ENCODE data around the gene ITPRIP.

ITPRIP gene

GRCh38 chr10:104336821-104337467 lies 1.3 kb downstream of the ITPRIP start:
- Histone ChIP-seq H3K4me3 (ENCODE audit: low read depth, low read length, poor library complexity, severe bottlenecking) (peak overlapping the region; percentile 76), H3K9me2 (ENCODE audit: low read depth, low read length) (no peaks in the 10 kb centered on the region), H3K9ac (ENCODE audit: low read length) (peak overlapping the region; percentile 69; the same call in 1 of the 2 replicates), H3K9me3 (ENCODE audit: low read length) (no peaks in the 10 kb centered on the region), H3K4me1 (ENCODE audit: insufficient read depth, low read length, severe bottlenecking) (peaks cover 17% of the 10 kb centered on the region), H3K36me3 (ENCODE audit: insufficient read depth, low read length) (no peaks in the 10 kb centered on the region), H2AFZ (ENCODE audit: low read length) (no peak overlapping the region), H3F3A (ENCODE audit: insufficient read depth, low read length) (no peaks in the 10 kb centered on the region), H3K4me2 (ENCODE audit: low read length) (peak overlapping the region; percentile 93), H3K79me2 (ENCODE audit: insufficient read depth, low read length) (no peaks in the 10 kb centered on the region), H3K27me3 (ENCODE audit: insufficient read depth, low read length) (no peaks in the 10 kb centered on the region; the same call in none of the 2 replicates), H3K27ac (ENCODE audit: low read depth, low read length, poor library complexity, severe bottlenecking) (no peak overlapping the region), H4K20me1 (ENCODE audit: insufficient read depth, low read length) (no peaks in the 10 kb centered on the region)
- TF ChIP-seq EZH2 (IDR thresholded peaks at IDR 0.05; ENCODE audit: borderline replicate concordance, low read length), result no peak
- TF ChIP-seq CTCF (IDR thresholded peaks at IDR 0.05; ENCODE audit: low read length), result no peak

GRCh38 chr10:104334965-104335650 lies 3.2 kb downstream of the ITPRIP start:
- Histone ChIP-seq H3K4me1 (ENCODE audit: insufficient read depth, low read length, severe bottlenecking) (peaks cover 17% of the 10 kb centered on the region), H3K9me3 (ENCODE audit: low read length) (no peaks in the 10 kb centered on the region), H3K9me2 (ENCODE audit: low read depth, low read length) (no peaks in the 10 kb centered on the region), H3K4me2 (ENCODE audit: low read length) (no peak overlapping the region), H3F3A (ENCODE audit: insufficient read depth, low read length) (no peaks in the 10 kb centered on the region), H3K27ac (ENCODE audit: low read depth, low read length, poor library complexity, severe bottlenecking) (no peak overlapping the region), H3K4me3 (ENCODE audit: low read depth, low read length, poor library complexity, severe bottlenecking) (no peak overlapping the region), H2AFZ (ENCODE audit: low read length) (no peak overlapping the region), H3K79me2 (ENCODE audit: insufficient read depth, low read length) (no peaks in the 10 kb centered on the region), H3K27me3 (ENCODE audit: insufficient read depth, low read length) (no peaks in the 10 kb centered on the region; the same call in none of the 2 replicates), H3K36me3 (ENCODE audit: insufficient read depth, low read length) (no peaks in the 10 kb centered on the region; the same call in 1 of the 2 replicates), H4K20me1 (ENCODE audit: insufficient read depth, low read length) (no peaks in the 10 kb centered on the region), H3K9ac (ENCODE audit: low read length) (no peak overlapping the region)
- no peak for TF ChIP-seq EZH2 (IDR thresholded peaks at IDR 0.05; ENCODE audit: borderline replicate concordance, low read length)

GRCh38 chr10:104334561-104334960 lies 3.7 kb downstream of the ITPRIP start:
- no peaks in the 10 kb centered on the region for H4K20me1 ChIP-seq (ENCODE audit: insufficient read depth, low read length)

More at GRCh38 chr10:104334561-104334960, 3.7 kb downstream of the ITPRIP start:
- no peaks in the 10 kb centered on the region for H3F3A ChIP-seq (ENCODE audit: insufficient read depth, low read length)
- H3K4me3 ChIP-seq (ENCODE audit: low read depth, low read length, poor library complexity, severe bottlenecking), result no peak overlapping the region
- no peak overlapping the region for H3K9ac ChIP-seq (ENCODE audit: low read length)
- no peaks in the 10 kb centered on the region; the same call in 1 of the 2 replicates for H3K36me3 ChIP-seq (ENCODE audit: insufficient read depth, low read length)
- no peak overlapping the region for H3K27ac ChIP-seq (ENCODE audit: low read depth, low read length, poor library complexity, severe bottlenecking)
- no peaks in the 10 kb centered on the region for H3K9me3 ChIP-seq (ENCODE audit: low read length)
- no peak for TF ChIP-seq EZH2 (IDR thresholded peaks at IDR 0.05; ENCODE audit: borderline replicate concordance, low read length)
- no peak for TF ChIP-seq CTCF (IDR thresholded peaks at IDR 0.05; ENCODE audit: low read length)
- H3K27me3 ChIP-seq (ENCODE audit: insufficient read depth, low read length), result no peaks in the 10 kb centered on the region; the same call in none of the 2 replicates
- H3K79me2 ChIP-seq (ENCODE audit: insufficient read depth, low read length), result no peaks in the 10 kb centered on the region
- H3K4me2 ChIP-seq (ENCODE audit: low read length), result no peak overlapping the region
- H3K4me1 ChIP-seq (ENCODE audit: insufficient read depth, low read length, severe bottlenecking), result peaks cover 17% of the 10 kb centered on the region
- H2AFZ ChIP-seq (ENCODE audit: low read length), result no peak overlapping the region
- no peaks in the 10 kb centered on the region for H3K9me2 ChIP-seq (ENCODE audit: low read depth, low read length)

All from OCI-LY1 (cell line).